G401 (cell line): ENCODE data around the gene AEBP1. TPM values are rescaled to one million over a fixed set of nuclear protein-coding genes. Genes with fewer than 3 reads are reported as not detected.

ENCODE experiments used
- DNase-seq: peaks from one replicate; pipeline ENCODE4 v3.0.0-alpha.2; 2015; ENCODE audit warnings: low spot score
- in situ Hi-C: cut with HindIII; loops from 2 replicates; pipeline ENCODE4 v1.10.0; 2016; ENCODE audit warnings: low sequenced_read_pairs, mixed read lengths
- total RNA-seq: library from RNA; depleted of rRNA; stranded (reverse); fragments of >200 nt; shearing (Covaris generic); gene quantifications from 2 replicates; pipeline ENCODE4 v1.2.3, GENCODE V29; 2014

The AEBP1 gene
- total RNA-seq, 1 experiment from 2014 or later, result 0.27 TPM

- DNase-seq, result no peak
- in situ Hi-C loops, result no loop called here
Measured at GRCh38 chr7:44080686-44081265, 23.4 kb upstream of the AEBP1 start.

- no peak for DNase-seq
- in situ Hi-C loops, result no loop called here
Measured at GRCh38 chr7:44081266-44081748, 22.8 kb upstream of the AEBP1 start.

- in situ Hi-C loops, result no loop called here
- DNase-seq, result peak; percentile 100
Measured at GRCh38 chr7:44082541-44083207, 21.5 kb upstream of the AEBP1 start.

- in situ Hi-C loops, result no loop called here
- DNase-seq, result no peak
Measured at GRCh38 chr7:44083796-44084195, 20.3 kb upstream of the AEBP1 start.

GRCh38 chr7:44084701-44085100, 19.4 kb upstream of the AEBP1 start:
- DNase-seq, result no peak
- in situ Hi-C loops, result no loop called here

GRCh38 chr7:44085546-44085945, 18.6 kb upstream of the AEBP1 start:
- no peak for DNase-seq

GRCh38 chr7:44086627-44087026, 17.5 kb upstream of the AEBP1 start:
- in situ Hi-C loops, result no loop called here
- DNase-seq, result no peak

More at GRCh38 chr7:44085546-44085945, 18.6 kb upstream of the AEBP1 start:
- in situ Hi-C loops, result no loop called here

- in situ Hi-C loops, result no loop called here
- DNase-seq, result peak; percentile 70
Measured at GRCh38 chr7:44087911-44088838, 16.0 kb upstream of the AEBP1 start.

- in situ Hi-C loops, result loop anchor here (10.0 kb wide), 1 partner anchor 102 kb away; no protein-coding TSS in a partner anchor
- DNase-seq, result no peak
Measured at GRCh38 chr7:44093102-44093641, 11.0 kb upstream of the AEBP1 start.

- in situ Hi-C loops, result loop anchor here (10.0 kb wide), 1 partner anchor 100 kb away; no protein-coding TSS in a partner anchor
Measured at GRCh38 chr7:44094365-44094764, 9.8 kb upstream of the AEBP1 start.

GRCh38 chr7:44094883-44095592, 9.1 kb upstream of the AEBP1 start:
- in situ Hi-C loops, result loop anchor here (10.0 kb wide), 1 partner anchor 100 kb away; no protein-coding TSS in a partner anchor
- DNase-seq, result no peak

More at GRCh38 chr7:44094365-44094764, 9.8 kb upstream of the AEBP1 start:
- DNase-seq, result no peak

GRCh38 chr7:44095781-44096180, 8.4 kb upstream of the AEBP1 start:
- DNase-seq, result no peak
- in situ Hi-C loops, result loop anchor here (10.0 kb wide), 1 partner anchor 99 kb away; no protein-coding TSS in a partner anchor

GRCh38 chr7:44096326-44096881, 7.7 kb upstream of the AEBP1 start:
- in situ Hi-C loops, result loop anchor here (10.0 kb wide), 1 partner anchor 98 kb away; no protein-coding TSS in a partner anchor

GRCh38 chr7:44097064-44097932, 6.8 kb upstream of the AEBP1 start:
- no peak for DNase-seq
- in situ Hi-C loops, result loop anchor here (10.0 kb wide), 1 partner anchor 98 kb away; no protein-coding TSS in a partner anchor

More at GRCh38 chr7:44096326-44096881, 7.7 kb upstream of the AEBP1 start:
- DNase-seq, result no peak

- no peak for DNase-seq
- in situ Hi-C loops, result loop anchor here (10.0 kb wide), 1 partner anchor 96 kb away; no protein-coding TSS in a partner anchor
Measured at GRCh38 chr7:44098092-44099068, 5.8 kb upstream of the AEBP1 start.

- in situ Hi-C loops, result loop anchor here (10.0 kb wide), 1 partner anchor 95 kb away; no protein-coding TSS in a partner anchor
- DNase-seq, result no peak
Measured at GRCh38 chr7:44099669-44100068, 4.5 kb upstream of the AEBP1 start.
